Endothelial cell (in vitro differentiated cells): ENCODE results near the gene RBMS3. TPM values are rescaled to one million over a fixed set of nuclear protein-coding genes. Genes with fewer than 3 reads are reported as not detected.

Experiments used
- DNase-seq: peaks from one replicate; pipeline ENCODE4 v3.0.0; 2021; ENCODE audit warnings: low spot score
- H3K27ac Mint-ChIP-seq: one replicate; pipeline ENCODE4 v1.8.0; 2021; ENCODE audit warnings: mixed read lengths, inconsistent platforms; ENCODE audit not compliant: unreplicated experiment
- H3K27me3 Mint-ChIP-seq: one replicate; pipeline ENCODE4 v1.8.0; 2021; ENCODE audit warnings: mild to moderate bottlenecking, moderate library complexity, mixed read lengths, inconsistent platforms; ENCODE audit not compliant: unreplicated experiment
- H3K36me3 Mint-ChIP-seq: one replicate; pipeline ENCODE4 v1.8.0; 2021; ENCODE audit warnings: mild to moderate bottlenecking, low read depth, mixed read lengths, inconsistent platforms; ENCODE audit not compliant: unreplicated experiment
- H3K4me1 Mint-ChIP-seq: one replicate; pipeline ENCODE4 v1.8.0; 2021; ENCODE audit warnings: mild to moderate bottlenecking, mixed read lengths, inconsistent platforms; ENCODE audit not compliant: unreplicated experiment
- H3K4me3 Mint-ChIP-seq: one replicate; pipeline ENCODE4 v1.8.0; 2021; ENCODE audit warnings: mild to moderate bottlenecking, mixed read lengths, inconsistent platforms; ENCODE audit not compliant: unreplicated experiment
- H3K9me3 Mint-ChIP-seq: one replicate; pipeline ENCODE4 v1.8.0; 2021; ENCODE audit warnings: mixed read lengths, inconsistent platforms; ENCODE audit not compliant: unreplicated experiment
- total RNA-seq: library from RNA; stranded (reverse); fragmentation: NEBNext Ultra II Directional; extraction: Animal tissue kit (Norgen Biotek cat#: 25700); gene quantifications from one replicate; pipeline ENCODE4 v1.2.1, GENCODE V29; 2021; ENCODE audit not compliant: unreplicated experiment
- TF ChIP-seq, protein P1 (sequence below): fragments of 200-600 bp; sonication (generic); IDR thresholded peaks from one replicate; pipeline ENCODE4 v1.5.0; 2021; ENCODE audit warnings: antibody characterized with exemption; ENCODE audit not compliant: unreplicated experiment

Gene RBMS3
- total RNA-seq, 1 donor from 2014 or later: 30.9 TPM

DNA sequence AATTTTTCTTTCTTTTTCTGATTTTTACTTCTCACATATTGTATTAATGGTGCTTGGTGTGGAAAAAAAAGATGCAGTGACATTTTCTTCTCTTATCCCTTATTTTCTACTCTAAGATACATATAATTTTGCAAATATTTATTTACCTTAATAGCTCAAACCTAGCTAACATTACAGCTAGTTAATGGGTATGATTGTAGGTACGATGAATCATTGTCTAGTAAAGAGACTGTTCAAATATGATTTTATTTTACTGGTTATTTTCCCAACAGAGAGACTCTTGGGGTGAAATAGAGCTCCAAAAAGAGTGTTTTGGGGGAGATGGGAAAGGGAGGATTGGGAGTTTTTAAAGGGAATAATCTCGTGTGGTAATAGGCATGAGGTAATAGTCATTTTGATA, 206.0 kb downstream of the RBMS3 start:
- Mint-ChIP-seq H3K4me1 (no peaks in the 10 kb centered on the region), H3K27me3 (no peaks in the 10 kb centered on the region), H3K36me3 (peaks cover 13% of the 10 kb centered on the region), H3K4me3 (no peak overlapping the region), H3K9me3 (no peaks in the 10 kb centered on the region), H3K27ac (no peak overlapping the region)
- TF ChIP-seq, protein P1, sequence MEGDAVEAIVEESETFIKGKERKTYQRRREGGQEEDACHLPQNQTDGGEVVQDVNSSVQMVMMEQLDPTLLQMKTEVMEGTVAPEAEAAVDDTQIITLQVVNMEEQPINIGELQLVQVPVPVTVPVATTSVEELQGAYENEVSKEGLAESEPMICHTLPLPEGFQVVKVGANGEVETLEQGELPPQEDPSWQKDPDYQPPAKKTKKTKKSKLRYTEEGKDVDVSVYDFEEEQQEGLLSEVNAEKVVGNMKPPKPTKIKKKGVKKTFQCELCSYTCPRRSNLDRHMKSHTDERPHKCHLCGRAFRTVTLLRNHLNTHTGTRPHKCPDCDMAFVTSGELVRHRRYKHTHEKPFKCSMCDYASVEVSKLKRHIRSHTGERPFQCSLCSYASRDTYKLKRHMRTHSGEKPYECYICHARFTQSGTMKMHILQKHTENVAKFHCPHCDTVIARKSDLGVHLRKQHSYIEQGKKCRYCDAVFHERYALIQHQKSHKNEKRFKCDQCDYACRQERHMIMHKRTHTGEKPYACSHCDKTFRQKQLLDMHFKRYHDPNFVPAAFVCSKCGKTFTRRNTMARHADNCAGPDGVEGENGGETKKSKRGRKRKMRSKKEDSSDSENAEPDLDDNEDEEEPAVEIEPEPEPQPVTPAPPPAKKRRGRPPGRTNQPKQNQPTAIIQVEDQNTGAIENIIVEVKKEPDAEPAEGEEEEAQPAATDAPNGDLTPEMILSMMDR: no peak
- no peak for DNase-seq

DNA sequence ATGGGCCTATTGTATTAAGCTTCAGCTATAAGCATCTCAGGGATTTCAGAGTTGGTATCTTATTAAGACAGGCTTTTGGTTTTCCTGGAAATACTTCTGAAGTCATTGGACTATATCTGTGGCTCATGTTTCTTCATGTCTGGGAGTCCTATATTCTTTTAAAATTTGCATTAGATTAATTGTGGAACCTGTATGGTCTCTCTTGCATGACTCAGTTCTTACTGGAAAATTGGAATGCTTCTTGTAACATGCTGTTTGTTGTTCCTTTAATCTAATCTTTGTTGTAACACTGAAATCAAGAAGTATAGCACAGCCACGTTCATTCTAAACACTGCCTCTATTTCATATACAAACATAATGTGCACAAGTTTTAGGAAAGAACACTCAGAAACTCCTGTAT, 208.1 kb downstream of the RBMS3 start:
- H3K4me1 Mint-ChIP-seq: no peaks in the 10 kb centered on the region
- no peaks in the 10 kb centered on the region for H3K27me3 Mint-ChIP-seq
- H3K36me3 Mint-ChIP-seq: peaks cover 13% of the 10 kb centered on the region
- no peaks in the 10 kb centered on the region for H3K9me3 Mint-ChIP-seq
- H3K27ac Mint-ChIP-seq: no peak overlapping the region
- no peak overlapping the region for H3K4me3 Mint-ChIP-seq
- TF ChIP-seq, protein P1: no peak
- DNase-seq: no peak

DNA sequence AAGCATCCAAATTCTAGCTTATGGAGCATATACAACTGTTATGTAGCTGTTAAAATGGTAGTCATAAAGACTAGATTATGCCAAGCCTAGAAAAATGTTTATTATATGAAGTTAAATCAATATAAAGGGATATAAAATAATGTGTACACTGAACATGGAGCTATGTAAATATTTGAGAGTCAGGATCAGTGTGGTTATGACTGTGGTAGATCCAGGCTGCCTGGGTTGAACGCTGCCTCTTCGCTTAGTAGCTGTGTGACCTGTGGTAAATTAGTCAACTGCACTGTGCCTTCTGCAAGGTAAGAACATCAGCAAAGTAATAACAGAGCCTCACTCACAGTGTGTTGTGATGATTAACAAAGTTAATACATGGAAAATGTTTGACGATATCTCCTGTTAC, 212.2 kb downstream of the RBMS3 start:
- H3K27me3 Mint-ChIP-seq: peaks cover 2% of the 10 kb centered on the region
- no peaks in the 10 kb centered on the region for H3K4me1 Mint-ChIP-seq
- peaks cover 13% of the 10 kb centered on the region for H3K36me3 Mint-ChIP-seq
- TF ChIP-seq, protein P1: no peak
- no peak for DNase-seq
- no peak overlapping the region for H3K4me3 Mint-ChIP-seq
- H3K9me3 Mint-ChIP-seq: no peaks in the 10 kb centered on the region
- H3K27ac Mint-ChIP-seq: no peak overlapping the region

DNA sequence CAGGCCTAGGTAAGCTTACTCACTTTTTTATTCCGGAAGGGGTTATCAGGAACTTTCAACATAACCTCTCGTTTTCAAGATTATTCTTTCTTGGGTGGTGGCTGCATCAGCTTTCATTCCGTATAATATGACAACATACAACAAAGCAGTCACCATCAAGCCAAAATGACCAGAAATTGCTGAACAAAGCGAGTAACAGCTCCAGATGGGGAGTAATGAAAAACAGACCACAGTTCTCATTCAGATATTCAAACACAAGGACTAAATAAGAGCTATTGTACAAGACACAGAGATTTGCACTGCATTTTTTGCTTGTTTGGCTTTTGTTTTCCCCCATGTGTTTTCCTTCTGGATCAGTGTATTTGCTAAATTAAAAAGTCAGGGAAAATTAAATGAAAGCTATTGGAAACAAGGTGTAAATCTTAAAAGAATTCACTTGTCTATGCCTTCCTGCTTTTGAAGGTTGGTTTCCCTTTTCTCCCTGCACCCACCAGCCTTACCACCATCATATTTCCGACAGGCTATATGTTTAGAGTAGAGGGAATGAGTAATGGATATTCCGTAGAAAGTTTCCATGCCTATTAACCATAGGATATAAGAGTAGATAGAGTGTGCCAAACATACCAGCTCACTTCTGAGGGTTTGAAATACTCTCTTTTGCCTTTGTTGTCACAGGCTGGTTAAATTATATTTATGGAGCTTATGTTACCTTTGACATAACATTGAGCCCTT, 213.6 kb downstream of the RBMS3 start:
- Mint-ChIP-seq H3K9me3 (no peaks in the 10 kb centered on the region), H3K27me3 (peaks cover 2% of the 10 kb centered on the region), H3K4me1 (no peaks in the 10 kb centered on the region), H3K4me3 (no peak overlapping the region), H3K27ac (no peak overlapping the region), H3K36me3 (peaks cover 8% of the 10 kb centered on the region)
- TF ChIP-seq, protein P1: no peak
- no peak for DNase-seq

DNA sequence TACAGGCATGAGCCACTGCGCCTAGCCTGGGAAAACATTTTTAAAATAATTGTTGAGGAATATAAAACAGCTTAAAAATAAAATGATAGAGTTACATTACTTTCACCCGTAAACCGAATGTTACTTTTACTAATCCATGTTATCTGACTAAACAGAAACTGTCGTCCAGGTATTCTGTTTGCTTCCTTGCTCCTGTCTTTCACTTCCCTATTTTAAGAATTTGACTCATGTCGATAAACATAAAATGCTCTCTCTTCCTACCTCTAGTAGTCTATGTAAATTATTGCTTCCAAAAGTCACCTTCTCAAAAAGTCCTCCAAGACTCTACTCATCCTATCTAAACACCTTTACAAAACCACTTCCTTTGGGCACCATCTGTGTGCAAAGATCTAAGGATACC, 216.4 kb downstream of the RBMS3 start:
- no peak overlapping the region for H3K27ac Mint-ChIP-seq
- no peaks in the 10 kb centered on the region for H3K4me1 Mint-ChIP-seq
- TF ChIP-seq, protein P1: no peak
- peaks cover 3% of the 10 kb centered on the region for H3K27me3 Mint-ChIP-seq
- no peaks in the 10 kb centered on the region for H3K9me3 Mint-ChIP-seq
- no peak for DNase-seq
- no peak overlapping the region for H3K4me3 Mint-ChIP-seq
- H3K36me3 Mint-ChIP-seq: no peaks in the 10 kb centered on the region
